ENCODE results near the gene SKI. TPM values are rescaled to one million over a fixed set of nuclear protein-coding genes. Genes with fewer than 3 reads are reported as not detected.

Gene SKI
- total and polyA plus RNA-seq, 2 experiments from 2014 or later = 9.3 to 66.8 TPM

- TF ChIP-seq ZNF462 (CRISPR knock-in tag; IDR thresholded peaks at IDR 0.05) = no peak
- TF ChIP-seq CREB1 (CRISPR knock-in tag; IDR thresholded peaks at IDR 0.05; ENCODE audit: low read depth) = no peak
- peak; percentile 79 for TF ChIP-seq POLR2AphosphoS5 (IDR thresholded peaks at IDR 0.05; ENCODE audit: low read depth)
These were observed 22.7 kb upstream of the SKI start (continued) for GRCh38 chr1:2205191-2205952.

GRCh38 chr1:2206813-2207487 lies 21.2 kb upstream of the SKI start:
- DNase-seq (ENCODE audit: low spot score) (no peak), ATAC-seq (no peak)
- H3K4me2 ChIP-seq = no peak overlapping the region
- peaks cover 14% of the 10 kb centered on the region; the same call in 1 of the 2 replicates for H3K4me1 ChIP-seq (ENCODE audit: insufficient read depth)
- no peak overlapping the region for H3K27ac ChIP-seq (ENCODE audit: low read depth)
- peaks cover 15% of the 10 kb centered on the region for H3K27me3 Mint-ChIP-seq (ENCODE audit: insufficient read depth, low read depth, poor library complexity)
- no peaks in the 10 kb centered on the region for H3K36me3 Mint-ChIP-seq (ENCODE audit: low read depth)
- no peaks in the 10 kb centered on the region for H3K36me3 ChIP-seq (ENCODE audit: insufficient read depth)
- H2AFZ ChIP-seq = no peak overlapping the region
- H3K9me2 ChIP-seq (ENCODE audit: insufficient read depth) = no peaks in the 10 kb centered on the region
- peaks cover 20% of the 10 kb centered on the region for H3K4me1 Mint-ChIP-seq
- no peaks in the 10 kb centered on the region for H4K20me1 ChIP-seq (replicated peaks; ENCODE audit: insufficient read depth)
- H3K27ac Mint-ChIP-seq = no peak overlapping the region
- H3F3A ChIP-seq (replicated peaks; ENCODE audit: low read depth) = peaks cover 7% of the 10 kb centered on the region; the same call in 1 of the 2 replicates
- H3K79me2 ChIP-seq (replicated peaks; ENCODE audit: insufficient read depth) = no peaks in the 10 kb centered on the region
- H3K27me3 ChIP-seq (ENCODE audit: insufficient read depth) = peaks cover 6% of the 10 kb centered on the region; the same call in 1 of the 2 replicates
- no peaks in the 10 kb centered on the region for H3K9me3 Mint-ChIP-seq
- H3K4me3 Mint-ChIP-seq = no peak overlapping the region; the same call in 2 of the 3 replicates
- H3K4me3 ChIP-seq = no peak overlapping the region
- no peak for TF ChIP-seq ZNF331 (CRISPR knock-in tag; IDR thresholded peaks at IDR 0.05; ENCODE audit: low read depth)
- no peak for TF ChIP-seq NANOG (IDR thresholded peaks at IDR 0.05; ENCODE audit: borderline replicate concordance)
- no peak for TF ChIP-seq STAT1 (IDR thresholded peaks at IDR 0.05; ENCODE audit: unreplicated experiment)
- no peak for TF ChIP-seq JUNB (IDR thresholded peaks at IDR 0.05; ENCODE audit: unreplicated experiment)
- TF ChIP-seq CREB1 (CRISPR knock-in tag; IDR thresholded peaks at IDR 0.05; ENCODE audit: low read depth) = no peak
- no peak for TF ChIP-seq ZNF114 (CRISPR knock-in tag; IDR thresholded peaks at IDR 0.05)
- no peak for TF ChIP-seq ZNF462 (CRISPR knock-in tag; IDR thresholded peaks at IDR 0.05)

Measured in GM23338 (cell line).